ENCODE measurements around the gene TOR1AIP2. TPM values are rescaled to one million over a fixed set of nuclear protein-coding genes. Genes with fewer than 3 reads are reported as not detected.

The TOR1AIP2 gene
- total and polyA plus RNA-seq, 10 of the 15 experiments (the other 5 are each of a cell fraction or from before 2014, with no cell fraction given) = 5.3 to 38.9 (median 15.4) TPM

DNA sequence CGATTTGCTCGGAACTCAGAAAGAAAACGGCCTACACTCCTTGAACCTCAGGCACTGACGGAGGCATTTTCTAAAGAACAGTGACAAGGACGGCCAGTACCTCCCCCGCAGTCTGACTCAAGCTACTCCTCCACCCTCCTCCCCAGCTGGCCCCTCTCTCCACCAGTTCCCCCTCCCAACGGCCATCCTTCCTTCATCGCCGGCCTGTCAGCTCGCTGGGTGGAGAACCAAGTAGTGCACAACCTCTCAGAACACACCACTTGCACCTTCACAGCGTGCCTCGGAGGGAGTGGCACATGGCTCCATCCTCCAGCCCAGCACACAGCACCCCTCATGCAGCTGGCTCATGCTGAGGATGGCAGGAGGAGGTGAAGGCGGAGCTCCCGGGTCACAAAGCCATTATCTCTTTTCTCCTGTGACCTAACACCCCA is 58.8 kb downstream of the TOR1AIP2 start:
- intact Hi-C loops (cut with micrococcal nuclease; ENCODE audit: unreplicated experiment) = no loop called here
- RAD21 ChIA-PET (ENCODE audit: unreplicated experiment) = interaction anchor here (1.8 to 2.5 kb wide), 2 partner anchors 9 to 113 kb away, joined by 5 to 8 read pairs; no protein-coding TSS in a partner anchor
- Histone ChIP-seq H3K4me3 (no peak overlapping the region), H4K20me1 (ENCODE audit: control insufficient read depth, insufficient read depth) (no peaks in the 10 kb centered on the region), H3K27ac (ENCODE audit: control insufficient read depth, insufficient read depth) (no peak overlapping the region), H3K4me1 (ENCODE audit: control insufficient read depth, insufficient read depth, low read length) (peaks cover 10% of the 10 kb centered on the region), H3K9me3 (replicated peaks; ENCODE audit: control insufficient read depth, insufficient read depth, low read length) (no peaks in the 10 kb centered on the region), H3K27me3 (replicated peaks in 1 of 2; ENCODE audit: control insufficient read depth in 2 of 2, insufficient read depth in 2 of 2, low read length in 1 of 2) (peaks cover 2 to 8% of the 10 kb centered on the region in 2 experiments; a peak in 3 of 4 replicates), H2AFZ (ENCODE audit: control insufficient read depth, low read depth, low read length) (no peak overlapping the region), H3K9ac (ENCODE audit: control insufficient read depth, insufficient read depth, low read length) (no peak overlapping the region), H3K79me2 (ENCODE audit: control insufficient read depth, insufficient read depth, low read length) (no peaks in the 10 kb centered on the region), H3K4me2 (ENCODE audit: control insufficient read depth, insufficient read depth) (no peak overlapping the region), H3K36me3 (ENCODE audit: control insufficient read depth in 2 of 2, insufficient read depth in 2 of 2, low read length in 1 of 2) (no peaks in the 10 kb centered on the region)
- SMC1A ChIA-PET (ENCODE audit: uncharacterized antibody, unreplicated experiment) = interaction anchor here (1.0 to 2.9 kb wide), 3 partner anchors 8 to 113 kb away, joined by 4 to 16 read pairs (median 5); no protein-coding TSS in a partner anchor
- WGBS (ENCODE audit: insufficient coverage, insufficient replicate concordance, low lambda C conversion rate, missing lambda C conversion rate) = 43% methylated on average over 14 of the region's 14 CpGs
- POLR2A ChIA-PET = interaction anchor here (1.4 kb wide), 1 partner anchor 11 kb away, joined by 3 read pairs; no protein-coding TSS in a partner anchor
- FAIRE-seq (no peak), DNase-seq (ENCODE audit: low read depth, low spot score) (no peak), ATAC-seq (no peak)
- BruUV-seq (replicated peaks) = no TSS peak
- TF ChIP-seq POU2F2 (IDR thresholded peaks at IDR 0.05; ENCODE audit: borderline replicate concordance, low read depth, low read length) (no peak), TARDBP (IDR thresholded peaks at IDR 0.05; ENCODE audit: borderline replicate concordance) (no peak), CBFB (IDR thresholded peaks at IDR 0.05; ENCODE audit: low read depth) (no peak), BCL11A (IDR thresholded peaks at IDR 0.05; ENCODE audit: low read depth, low read length) (no peak), BRCA1 (IDR thresholded peaks at IDR 0.05; ENCODE audit: low read depth, low read length) (no peak), CBX5 (IDR thresholded peaks at IDR 0.05; ENCODE audit: low read depth) (no peak)
- TF ChIP-seq, protein P1, sequence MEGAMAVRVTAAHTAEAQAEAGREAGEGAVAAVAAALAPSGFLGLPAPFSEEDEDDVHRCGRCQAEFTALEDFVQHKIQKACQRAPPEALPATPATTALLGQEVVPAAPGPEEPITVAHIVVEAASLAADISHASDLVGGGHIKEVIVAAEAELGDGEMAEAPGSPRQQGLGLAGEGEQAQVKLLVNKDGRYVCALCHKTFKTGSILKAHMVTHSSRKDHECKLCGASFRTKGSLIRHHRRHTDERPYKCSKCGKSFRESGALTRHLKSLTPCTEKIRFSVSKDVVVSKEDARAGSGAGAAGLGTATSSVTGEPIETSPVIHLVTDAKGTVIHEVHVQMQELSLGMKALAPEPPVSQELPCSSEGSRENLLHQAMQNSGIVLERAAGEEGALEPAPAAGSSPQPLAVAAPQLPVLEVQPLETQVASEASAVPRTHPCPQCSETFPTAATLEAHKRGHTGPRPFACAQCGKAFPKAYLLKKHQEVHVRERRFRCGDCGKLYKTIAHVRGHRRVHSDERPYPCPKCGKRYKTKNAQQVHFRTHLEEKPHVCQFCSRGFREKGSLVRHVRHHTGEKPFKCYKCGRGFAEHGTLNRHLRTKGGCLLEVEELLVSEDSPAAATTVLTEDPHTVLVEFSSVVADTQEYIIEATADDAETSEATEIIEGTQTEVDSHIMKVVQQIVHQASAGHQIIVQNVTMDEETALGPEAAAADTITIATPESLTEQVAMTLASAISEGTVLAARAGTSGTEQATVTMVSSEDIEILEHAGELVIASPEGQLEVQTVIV (IDR thresholded peaks at IDR 0.05; ENCODE audit: borderline replicate concordance, partially characterized antibody) = no peak
- TF ChIP-seq, protein P2, sequence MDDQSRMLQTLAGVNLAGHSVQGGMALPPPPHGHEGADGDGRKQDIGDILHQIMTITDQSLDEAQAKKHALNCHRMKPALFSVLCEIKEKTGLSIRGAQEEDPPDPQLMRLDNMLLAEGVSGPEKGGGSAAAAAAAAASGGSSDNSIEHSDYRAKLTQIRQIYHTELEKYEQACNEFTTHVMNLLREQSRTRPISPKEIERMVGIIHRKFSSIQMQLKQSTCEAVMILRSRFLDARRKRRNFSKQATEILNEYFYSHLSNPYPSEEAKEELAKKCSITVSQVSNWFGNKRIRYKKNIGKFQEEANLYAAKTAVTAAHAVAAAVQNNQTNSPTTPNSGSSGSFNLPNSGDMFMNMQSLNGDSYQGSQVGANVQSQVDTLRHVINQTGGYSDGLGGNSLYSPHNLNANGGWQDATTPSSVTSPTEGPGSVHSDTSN (IDR thresholded peaks at IDR 0.05; ENCODE audit: insufficient replicate concordance, low read depth, low read length) = no peak
- TF ChIP-seq, protein P3, sequence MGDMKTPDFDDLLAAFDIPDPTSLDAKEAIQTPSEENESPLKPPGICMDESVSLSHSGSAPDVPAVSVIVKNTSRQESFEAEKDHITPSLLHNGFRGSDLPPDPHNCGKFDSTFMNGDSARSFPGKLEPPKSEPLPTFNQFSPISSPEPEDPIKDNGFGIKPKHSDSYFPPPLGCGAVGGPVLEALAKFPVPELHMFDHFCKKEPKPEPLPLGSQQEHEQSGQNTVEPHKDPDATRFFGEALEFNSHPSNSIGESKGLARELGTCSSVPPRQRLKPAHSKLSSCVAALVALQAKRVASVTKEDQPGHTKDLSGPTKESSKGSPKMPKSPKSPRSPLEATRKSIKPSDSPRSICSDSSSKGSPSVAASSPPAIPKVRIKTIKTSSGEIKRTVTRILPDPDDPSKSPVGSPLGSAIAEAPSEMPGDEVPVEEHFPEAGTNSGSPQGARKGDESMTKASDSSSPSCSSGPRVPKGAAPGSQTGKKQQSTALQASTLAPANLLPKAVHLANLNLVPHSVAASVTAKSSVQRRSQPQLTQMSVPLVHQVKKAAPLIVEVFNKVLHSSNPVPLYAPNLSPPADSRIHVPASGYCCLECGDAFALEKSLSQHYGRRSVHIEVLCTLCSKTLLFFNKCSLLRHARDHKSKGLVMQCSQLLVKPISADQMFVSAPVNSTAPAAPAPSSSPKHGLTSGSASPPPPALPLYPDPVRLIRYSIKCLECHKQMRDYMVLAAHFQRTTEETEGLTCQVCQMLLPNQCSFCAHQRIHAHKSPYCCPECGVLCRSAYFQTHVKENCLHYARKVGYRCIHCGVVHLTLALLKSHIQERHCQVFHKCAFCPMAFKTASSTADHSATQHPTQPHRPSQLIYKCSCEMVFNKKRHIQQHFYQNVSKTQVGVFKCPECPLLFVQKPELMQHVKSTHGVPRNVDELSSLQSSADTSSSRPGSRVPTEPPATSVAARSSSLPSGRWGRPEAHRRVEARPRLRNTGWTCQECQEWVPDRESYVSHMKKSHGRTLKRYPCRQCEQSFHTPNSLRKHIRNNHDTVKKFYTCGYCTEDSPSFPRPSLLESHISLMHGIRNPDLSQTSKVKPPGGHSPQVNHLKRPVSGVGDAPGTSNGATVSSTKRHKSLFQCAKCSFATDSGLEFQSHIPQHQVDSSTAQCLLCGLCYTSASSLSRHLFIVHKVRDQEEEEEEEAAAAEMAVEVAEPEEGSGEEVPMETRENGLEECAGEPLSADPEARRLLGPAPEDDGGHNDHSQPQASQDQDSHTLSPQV (IDR thresholded peaks at IDR 0.05) = no peak
- in situ Hi-C loops (cut with MboI) = loop anchor here (25.0 kb wide), 1 partner anchor 731 kb away; the partner anchor contains the start of gene TOR3A
- CTCF ChIA-PET = interaction anchor here (0.6 to 19.2 kb wide), 4 partner anchors 9 to 1548 kb away, joined by 3 to 938 read pairs (median 44); no protein-coding TSS in a partner anchor
